GM21786 (cell line): ENCODE results near the gene LTA.
A peak's percentile ranks its signal among the peaks of the same experiment; 100 is the strongest.

ENCODE experiments used
- ATAC-seq: cut with Tn5 transposase; IDR thresholded peaks from one replicate; pipeline ENCODE4 v1.9.1; 2021; ENCODE audit not compliant: unreplicated experiment

The LTA gene

GRCh38 chr6:31568537-31568961 lies 3.5 kb upstream of the LTA start:
- peak; percentile 54 for ATAC-seq

- ATAC-seq = no peak
Measured at GRCh38 chr6:31569861-31570536, 2.1 kb upstream of the LTA start.

- ATAC-seq = no peak
Measured at GRCh38 chr6:31573239-31574105, 1.4 kb downstream of the LTA start.

GRCh38 chr6:31574106-31575061 lies 2.3 kb downstream of the LTA start:
- no peak for ATAC-seq

GRCh38 chr6:31575335-31575901 lies 3.3 kb downstream of the LTA start, which contains the start of gene TNF:
Gene TNF, plus strand, starts transcription at chr6:31575565. Its CDS starts 177 bp downstream, at chr6:31575742.
- ATAC-seq = no peak

GRCh38 chr6:31575952-31576685 lies 4.0 kb downstream of the LTA start:
- no peak for ATAC-seq

- no peak for ATAC-seq
Measured at GRCh38 chr6:31576897-31577578, 4.9 kb downstream of the LTA start.

GRCh38 chr6:31577579-31577966 lies 5.5 kb downstream of the LTA start:
- ATAC-seq = no peak

GRCh38 chr6:31578184-31579118 lies 6.4 kb downstream of the LTA start:
- ATAC-seq = no peak

- ATAC-seq = no peak
Measured at GRCh38 chr6:31579119-31579505, 7.0 kb downstream of the LTA start.

GRCh38 chr6:31579546-31580437 lies 7.7 kb downstream of the LTA start:
- no peak for ATAC-seq

- no peak for ATAC-seq
Measured at GRCh38 chr6:31580438-31580740, 8.3 kb downstream of the LTA start.

- ATAC-seq = peak; percentile 38
Measured at GRCh38 chr6:31580807-31581433, 8.8 kb downstream of the LTA start.

GRCh38 chr6:31581434-31582229 lies 9.5 kb downstream of the LTA start:
- ATAC-seq = no peak

- no peak for ATAC-seq
Measured at GRCh38 chr6:31582230-31582643, 10.1 kb downstream of the LTA start, which contains the start of gene LTB. Gene LTB, minus strand, starts transcription at chr6:31582424. Its CDS starts 7 bp downstream, at chr6:31582417.

- no peak for ATAC-seq
Measured at GRCh38 chr6:31585491-31585890, 13.4 kb downstream of the LTA start.
